HEK293 (cell line): ENCODE measurements around the gene MACROH2A1.
A peak's percentile ranks its signal among the peaks of the same experiment; 100 is the strongest.

Experiments used
- CTCF ChIA-PET: fragments of 350-600 bp; formaldehyde crosslinking; extraction: SDS; loops from one replicate; lab custom pipeline; 2021; ENCODE audit warnings: antibody characterized with exemption; lab: Yijun Ruan, JAX
- POLR2A ChIA-PET: fragments of 300-600 bp; formaldehyde crosslinking; extraction: SDS; loops from one replicate; lab custom pipeline; 2020; ENCODE audit warnings: antibody characterized with exemption, inconsistent platforms; lab: Yijun Ruan, JAX
- H3K27ac ChIP-seq: fragments of 200-500 bp; sonication (Bioruptor generic); 2 replicates; pipeline ENCODE4 v1.5.1; 2014; ENCODE audit warnings: low read depth, low read length, control low read depth, inconsistent platforms; ENCODE audit errors: extremely low read depth
- H3K36me3 ChIP-seq, 2 experiments: fragments of 200-500 bp in 1 of 2; sonication (Bioruptor generic) in 1 of 2; 1 replicate in 1 of 2; 2 replicates in 1 of 2; pipeline ENCODE4 v1.5.1; 2014 to 2017; ENCODE audit warnings: inconsistent platforms in 2 of 2, low read length in 2 of 2; ENCODE audit not compliant: control insufficient read depth in 2 of 2, insufficient read depth in 1 of 2
- H3K4me1 ChIP-seq: fragments of 200-500 bp; sonication (Bioruptor generic); 2 replicates; pipeline ENCODE4 v1.5.1; 2014; ENCODE audit warnings: mild to moderate bottlenecking, low read length, inconsistent platforms; ENCODE audit not compliant: control insufficient read depth, insufficient read depth
- H3K4me3 ChIP-seq: 2 replicates; pipeline ENCODE4 v1.5.1; 2011; ENCODE audit warnings: low read depth, mild to moderate bottlenecking, control low read depth, low read length, moderate library complexity
- H3K9me3 ChIP-seq: fragments of 200-500 bp; sonication (Bioruptor generic); 2 replicates; pipeline ENCODE4 v1.5.1; 2014; ENCODE audit warnings: low read depth, low read length, inconsistent platforms; ENCODE audit not compliant: control insufficient read depth, insufficient read depth
- BCL11A ChIP-seq: fragments of 450-650 bp; formaldehyde crosslinking; IDR thresholded peaks from 2 replicates; pipeline ENCODE4 v1.5.1; 2016; ENCODE audit warnings: low read depth, missing biosample characterization, missing genetic modification characterization
- FEZF1 ChIP-seq: fragments of 450-650 bp; formaldehyde crosslinking; IDR thresholded peaks from 2 replicates; pipeline ENCODE4 v1.5.1; 2016; ENCODE audit warnings: missing biosample characterization, missing genetic modification characterization
- HOXA7 ChIP-seq: sonication (generic); formaldehyde crosslinking; IDR thresholded peaks from 2 replicates; pipeline ENCODE4 v1.8.1; 2022; ENCODE audit warnings: missing genetic modification reagents, borderline replicate concordance
- KLF1 ChIP-seq: fragments of 450-650 bp; formaldehyde crosslinking; IDR thresholded peaks from 2 replicates; pipeline ENCODE4 v1.5.1; 2016; ENCODE audit warnings: missing biosample characterization, missing genetic modification characterization
- KLF17 ChIP-seq: fragments of 450-650 bp; formaldehyde crosslinking; IDR thresholded peaks from 2 replicates; pipeline ENCODE4 v1.5.1; 2016; ENCODE audit warnings: missing biosample characterization, missing genetic modification characterization
- PRDM1 ChIP-seq: fragments of 450-650 bp; formaldehyde crosslinking; IDR thresholded peaks from 2 replicates; pipeline ENCODE4; 2016; ENCODE audit warnings: missing biosample characterization, missing genetic modification characterization
- PRDM2 ChIP-seq: fragments of 450-650 bp; formaldehyde crosslinking; IDR thresholded peaks from 2 replicates; pipeline ENCODE4 v1.5.1; 2016; ENCODE audit warnings: missing biosample characterization, missing genetic modification characterization, borderline replicate concordance
- PRDM4 ChIP-seq: fragments of 450-650 bp; formaldehyde crosslinking; IDR thresholded peaks from 2 replicates; pipeline ENCODE4 v1.5.1; 2017; ENCODE audit warnings: missing biosample characterization, missing genetic modification characterization
- SALL2 ChIP-seq: fragments of 450-650 bp; formaldehyde crosslinking; IDR thresholded peaks from 2 replicates; pipeline ENCODE4 v1.5.0; 2017; ENCODE audit warnings: missing biosample characterization, mild to moderate bottlenecking, missing genetic modification characterization, borderline replicate concordance
- SCRT2 ChIP-seq: fragments of 450-650 bp; formaldehyde crosslinking; IDR thresholded peaks from 2 replicates; pipeline ENCODE4 v1.5.1; 2016; ENCODE audit warnings: missing biosample characterization, missing genetic modification characterization
- ZFP69B ChIP-seq: fragments of 450-650 bp; formaldehyde crosslinking; IDR thresholded peaks from 2 replicates; pipeline ENCODE4 v1.5.1; 2016; ENCODE audit warnings: missing biosample characterization, missing genetic modification characterization
- ZNF174 ChIP-seq: fragments of 450-650 bp; formaldehyde crosslinking; IDR thresholded peaks from 2 replicates; pipeline ENCODE4 v1.5.0; 2017; ENCODE audit warnings: missing biosample characterization, mild to moderate bottlenecking, missing genetic modification characterization
- ZNF324 ChIP-seq: fragments of 450-650 bp; formaldehyde crosslinking; IDR thresholded peaks from 2 replicates; pipeline ENCODE4 v1.5.1; 2016; ENCODE audit warnings: missing biosample characterization, missing genetic modification characterization
- ZNF707 ChIP-seq: fragments of 450-650 bp; formaldehyde crosslinking; IDR thresholded peaks from 2 replicates; pipeline ENCODE4 v1.5.1; 2016; ENCODE audit warnings: missing biosample characterization, missing genetic modification characterization
- ZNF76 ChIP-seq: fragments of 450-650 bp; formaldehyde crosslinking; IDR thresholded peaks from 2 replicates; pipeline ENCODE4; 2016; ENCODE audit warnings: low read depth, missing biosample characterization, missing genetic modification characterization, borderline replicate concordance

MACROH2A1 gene

DNA sequence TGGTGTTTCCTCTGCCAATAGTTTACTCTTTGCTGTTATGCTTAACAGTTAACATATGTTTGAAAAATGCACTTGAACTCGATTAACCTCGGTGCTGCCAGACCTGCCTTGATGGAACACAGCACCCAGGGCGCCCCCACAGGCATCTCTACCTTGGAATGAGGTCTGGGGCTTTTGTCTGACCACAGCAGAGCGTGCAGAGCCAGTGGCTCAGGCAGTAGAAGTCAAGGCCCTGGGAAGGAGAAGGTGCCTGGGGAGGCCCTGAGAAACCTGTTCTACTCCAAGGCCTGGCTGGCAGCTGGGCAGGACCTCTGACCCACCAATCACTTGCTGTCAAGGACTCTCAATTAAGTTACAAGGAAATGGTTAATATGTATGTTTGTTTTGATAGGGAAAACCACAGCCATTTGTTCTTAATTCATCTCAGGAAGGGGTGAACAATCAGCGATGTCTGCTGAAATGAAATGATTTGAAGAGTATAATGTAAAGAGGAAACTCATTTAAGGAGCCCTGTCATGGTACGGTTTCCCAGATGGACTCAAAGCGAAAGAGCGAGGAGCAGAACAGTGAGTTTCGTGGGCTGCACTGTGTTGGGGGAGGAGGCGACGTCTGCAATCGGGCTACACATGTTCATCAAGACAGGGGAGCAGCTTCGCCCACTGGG, 21.9 kb downstream of the MACROH2A1 start:
- Histone ChIP-seq H3K4me1 (no peaks in the 10 kb centered on the region), H3K27ac (no peak overlapping the region), H3K36me3 (peaks cover 32 to 99% of the 10 kb centered on the region in 2 experiments), H3K9me3 (no peaks in the 10 kb centered on the region), H3K4me3 (no peak overlapping the region)
- ChIA-PET POLR2A (no interaction called here), CTCF (interaction anchor here (0.6 kb wide), 1 partner anchor 202 kb away, joined by 3 read pairs; the partner anchor contains the start of gene CXCL14)
- TF ChIP-seq ZFP69B (tag by site-specific recombination) (no peak), ZNF707 (tag by site-specific recombination) (no peak), PRDM2 (tag by site-specific recombination) (no peak), BCL11A (tag by site-specific recombination) (no peak), ZNF76 (tag by site-specific recombination) (no peak), PRDM1 (tag by site-specific recombination) (no peak), FEZF1 (tag by site-specific recombination) (no peak), ZNF174 (tag by site-specific recombination) (no peak), HOXA7 (CRISPR knock-in tag) (no peak), KLF17 (tag by site-specific recombination) (no peak), ZNF324 (tag by site-specific recombination) (no peak)

DNA sequence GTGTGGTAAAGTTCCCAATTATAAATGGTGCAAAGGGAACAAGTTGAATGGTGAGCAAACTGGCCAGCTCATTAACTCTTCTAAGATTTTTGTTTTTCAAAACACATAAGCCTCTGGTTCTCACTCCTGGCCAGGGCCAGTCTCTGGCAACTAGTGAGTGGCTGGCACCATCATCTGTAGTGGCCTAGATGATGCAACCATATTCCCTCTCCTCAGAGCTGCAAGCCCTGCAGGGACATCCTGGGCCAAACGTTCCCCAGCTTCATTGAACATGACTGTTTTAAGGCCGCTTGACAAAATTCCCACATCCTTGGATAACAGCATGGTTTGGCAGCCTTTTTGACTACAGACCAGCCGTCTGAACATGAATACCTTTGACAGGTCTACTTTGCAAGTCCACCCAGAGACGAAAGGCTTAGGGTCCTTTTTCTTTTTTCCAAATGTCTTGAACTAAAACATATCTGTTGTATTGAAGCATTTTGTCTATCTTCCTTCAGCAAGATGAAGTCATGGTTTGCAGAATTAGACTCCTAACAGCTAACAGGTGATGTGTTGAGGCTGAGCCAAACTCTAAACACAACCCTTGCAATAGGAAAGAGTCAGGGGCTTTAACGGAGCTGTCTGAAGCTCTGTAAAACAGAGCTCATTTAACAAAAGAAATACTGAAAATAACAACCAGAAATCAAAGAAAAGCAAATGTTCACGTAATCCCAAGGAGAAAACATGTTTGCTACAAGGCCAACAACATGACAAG, 23.8 kb downstream of the MACROH2A1 start:
- TF ChIP-seq SCRT2 (tag by site-specific recombination), result peak; percentile 66; the same call in 1 of the 2 replicates
- 0 out of 2 replicates have a peak, but pooled peaks have one; percentile 55 for TF ChIP-seq PRDM4 (tag by site-specific recombination)
- TF ChIP-seq SALL2 (tag by site-specific recombination), result no peak
- no peak for TF ChIP-seq KLF1 (tag by site-specific recombination)
- Histone ChIP-seq H3K27ac (no peak overlapping the region), H3K4me3 (no peak overlapping the region), H3K36me3 (peaks cover 31 to 99% of the 10 kb centered on the region in 2 experiments), H3K9me3 (no peaks in the 10 kb centered on the region), H3K4me1 (no peaks in the 10 kb centered on the region)
- ChIA-PET POLR2A (no interaction called here), CTCF (interaction anchor here (0.6 to 0.8 kb wide), 4 partner anchors 23 to 461 kb away, joined by 3 read pairs; no protein-coding TSS in a partner anchor)
